ENCODE data around the gene PLEKHD1. TPM values are rescaled to one million over a fixed set of nuclear protein-coding genes. Genes with fewer than 3 reads are reported as not detected.

The PLEKHD1 gene
- total RNA-seq, 1 donor from 2014 or later = 0.16 TPM

DNA sequence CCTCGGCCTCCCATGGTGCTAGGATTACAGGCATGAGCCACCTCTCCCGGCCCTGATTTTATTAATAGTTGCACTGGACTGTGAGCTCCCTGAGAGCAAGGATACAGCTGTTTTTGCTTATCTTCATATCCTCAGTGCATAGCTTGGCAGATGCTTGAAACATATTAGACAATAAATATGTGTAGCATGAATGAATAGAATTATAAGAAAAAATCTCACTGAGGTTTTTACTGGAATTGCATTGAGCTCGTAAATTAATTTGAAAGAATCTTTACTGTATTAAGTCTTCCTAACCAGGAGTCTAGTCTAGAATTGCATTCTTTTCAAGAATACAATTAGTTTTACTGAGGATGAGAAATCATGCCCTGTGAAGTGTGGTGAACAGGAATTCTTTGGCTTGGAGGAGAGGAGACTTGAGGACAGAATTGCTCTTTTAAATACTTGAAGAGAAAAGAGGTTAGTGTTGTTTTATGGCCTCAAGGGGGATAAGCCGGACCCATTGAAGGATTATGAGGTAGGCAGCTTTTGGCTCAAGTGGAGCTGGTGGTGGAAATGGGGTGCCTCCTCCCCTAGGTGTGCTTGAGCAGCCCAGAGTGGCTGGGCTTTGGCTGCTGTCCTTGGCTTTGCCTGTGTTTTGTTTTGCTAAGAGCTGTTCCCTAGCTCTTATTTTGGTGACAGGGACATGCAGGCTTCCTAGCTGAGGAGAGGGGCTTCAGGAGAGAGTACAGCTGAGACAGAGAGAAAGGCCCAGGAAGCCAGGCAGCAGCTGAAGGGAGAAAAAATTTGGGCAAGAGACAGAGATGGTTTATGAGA, 34.0 kb downstream of the PLEKHD1 start:
- DNase-seq = no peak

DNA sequence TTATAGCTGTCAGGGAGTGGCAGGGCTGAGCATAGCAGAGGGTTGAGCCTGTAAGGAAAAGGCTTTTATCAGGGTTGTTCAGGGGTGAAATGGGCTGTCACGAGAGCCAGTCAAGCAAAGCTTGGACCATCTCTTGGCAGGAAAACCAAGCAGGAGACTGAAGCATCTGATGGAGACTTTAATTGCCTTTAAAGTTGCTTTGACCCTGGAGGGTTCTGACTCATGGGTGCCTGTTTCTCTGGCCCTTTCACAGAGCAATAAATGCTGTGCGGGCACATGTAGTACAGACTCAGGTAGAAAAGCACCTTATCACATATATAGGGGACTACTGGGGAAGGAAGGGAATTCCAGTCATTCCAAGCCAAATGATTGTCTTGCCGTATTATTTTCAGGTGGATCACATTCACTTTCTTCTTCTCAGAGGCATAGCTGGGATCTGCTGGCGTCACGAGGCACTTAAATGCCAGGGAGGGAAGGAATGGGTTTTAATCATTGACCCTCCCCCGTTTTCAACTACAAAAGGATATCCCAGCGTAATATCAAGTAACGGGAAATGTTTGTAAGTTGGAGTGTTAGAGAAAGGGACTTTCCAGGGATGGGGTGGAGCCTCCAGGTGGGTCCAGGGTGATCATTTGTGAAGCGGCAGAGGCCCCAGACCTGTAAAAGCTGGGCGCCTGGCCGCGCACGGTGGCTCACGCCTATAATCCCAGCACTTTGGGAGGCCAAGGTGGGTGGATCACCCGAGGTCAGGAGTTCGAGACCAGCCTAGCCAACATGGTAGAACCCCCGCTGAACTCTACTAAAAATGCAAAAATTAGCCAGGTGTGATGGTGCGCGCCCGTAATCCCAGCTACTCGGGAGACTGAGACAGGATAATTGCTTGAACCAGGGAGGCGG, 34.9 kb downstream of the PLEKHD1 start:
- DNase-seq = no peak

DNA sequence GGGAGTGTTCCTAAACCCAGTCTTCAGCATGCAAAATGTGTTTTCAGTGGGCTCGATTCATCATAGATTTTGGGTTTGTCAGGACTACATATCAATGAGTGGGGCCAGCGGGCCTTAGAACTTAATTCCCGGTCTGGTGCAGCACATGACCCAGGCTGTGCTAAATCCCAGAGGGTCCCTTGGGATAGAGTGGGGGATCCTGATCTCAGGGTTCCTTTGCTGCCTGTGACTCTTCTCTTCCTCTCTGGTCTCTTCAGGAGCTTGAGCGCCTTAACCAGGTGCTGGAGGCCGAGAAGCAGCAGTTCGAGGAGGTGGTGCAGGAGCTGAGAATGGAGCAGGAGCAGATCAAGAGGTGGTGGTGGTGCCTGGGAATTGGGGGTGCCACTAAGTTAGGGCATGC, 37.5 kb downstream of the PLEKHD1 start:
- no peak for DNase-seq

DNA sequence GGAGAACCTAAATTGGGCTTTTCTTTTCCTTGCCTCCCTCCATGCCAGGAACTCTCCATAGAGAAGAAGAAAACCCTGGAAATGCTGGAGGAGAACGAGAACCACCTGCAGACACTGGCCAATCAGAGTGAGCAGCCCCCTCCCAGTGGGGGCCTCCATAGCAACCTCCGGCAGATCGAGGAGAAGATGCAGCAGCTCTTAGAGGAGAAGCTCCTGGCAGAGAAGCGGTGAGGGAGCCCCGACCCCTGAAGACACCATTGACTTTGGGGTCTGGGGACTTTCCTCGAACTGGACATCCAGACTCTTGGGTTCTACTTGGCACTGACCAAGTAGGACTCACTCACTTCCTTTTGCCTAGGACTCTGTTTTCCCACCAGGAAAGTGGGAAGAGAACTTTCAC, 41.4 kb downstream of the PLEKHD1 start:
- no peak for DNase-seq

DNA sequence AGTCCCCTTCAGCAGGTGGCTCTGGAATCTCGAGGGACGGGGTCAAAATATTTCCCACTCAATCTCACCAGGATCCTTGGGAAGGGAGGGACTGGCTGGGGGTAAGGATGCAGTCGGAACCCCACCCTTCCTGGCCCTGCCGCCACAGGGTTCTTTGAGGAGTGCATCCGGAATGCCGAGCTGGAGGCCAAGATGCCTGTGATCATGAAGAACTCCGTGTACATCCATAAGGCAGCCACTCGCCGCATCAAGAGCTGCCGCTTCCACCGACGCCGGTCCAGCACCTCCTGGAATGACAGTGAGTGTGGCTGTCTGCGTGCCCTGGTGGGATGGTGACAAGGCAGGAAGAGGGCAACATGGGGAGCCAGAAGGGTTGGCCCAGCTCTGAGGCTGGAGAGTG, 43.1 kb downstream of the PLEKHD1 start:
- no peak for DNase-seq

DNA sequence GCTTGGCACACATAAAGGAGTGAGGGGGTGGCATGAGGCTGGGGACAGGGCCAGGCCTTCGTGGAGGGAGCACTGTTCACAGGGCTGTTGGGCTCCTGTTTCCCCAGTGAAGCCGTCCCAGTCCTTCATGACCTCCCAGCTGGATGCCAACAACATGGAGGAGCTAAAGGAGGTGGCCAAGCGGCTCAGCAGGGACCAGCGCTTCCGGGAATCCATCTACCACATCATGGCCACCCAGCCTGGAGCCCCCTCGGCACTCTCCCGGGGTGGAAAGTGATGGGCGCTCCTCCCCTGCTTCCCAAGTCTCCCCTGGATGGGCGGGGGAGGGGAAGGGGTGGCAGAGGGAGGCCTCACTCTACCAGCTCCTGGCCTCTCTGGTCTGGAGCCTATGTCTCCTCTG, 43.6 kb downstream of the PLEKHD1 start:
- no peak for DNase-seq

DNA sequence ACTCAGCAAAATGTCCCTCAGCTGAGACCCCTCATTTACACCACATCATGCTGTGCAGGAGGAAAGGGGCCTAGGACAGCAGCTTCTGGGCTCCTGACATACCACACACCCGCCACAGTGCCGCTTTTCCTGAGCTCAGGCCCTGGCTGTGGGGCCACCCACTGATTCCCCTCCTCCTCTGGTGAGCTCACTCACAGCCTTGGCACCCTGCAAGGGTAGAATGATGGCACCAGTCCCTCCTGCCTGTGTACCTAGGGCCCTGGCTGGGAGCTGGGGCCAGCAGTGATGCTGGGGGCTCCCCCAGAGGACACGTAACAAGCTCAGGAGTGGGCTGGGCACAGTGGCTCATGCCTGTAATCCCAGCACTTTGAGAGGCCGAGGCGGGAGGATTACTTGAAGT, 44.4 kb downstream of the PLEKHD1 start:
- DNase-seq = no peak

DNA sequence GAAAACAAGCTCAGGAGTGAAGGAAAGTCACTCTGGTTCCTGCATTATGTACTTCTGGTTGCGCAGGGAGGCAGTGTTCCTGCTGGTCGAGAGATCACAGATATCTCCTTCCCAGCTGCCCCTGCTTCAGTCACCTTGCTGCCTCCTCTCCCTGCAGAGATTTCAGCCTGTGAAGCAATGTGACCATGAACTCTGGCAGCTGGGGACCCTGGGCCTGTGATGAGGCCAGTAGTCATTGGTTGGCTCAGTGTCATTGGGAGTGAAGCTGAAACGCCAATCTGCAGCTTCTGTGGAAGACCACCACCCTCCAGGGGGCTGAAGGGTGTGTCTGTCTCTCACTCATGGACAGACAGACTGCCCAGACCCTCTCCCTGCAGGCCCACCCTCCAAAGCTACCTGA, 45.0 kb downstream of the PLEKHD1 start:
- no peak for DNase-seq

DNA sequence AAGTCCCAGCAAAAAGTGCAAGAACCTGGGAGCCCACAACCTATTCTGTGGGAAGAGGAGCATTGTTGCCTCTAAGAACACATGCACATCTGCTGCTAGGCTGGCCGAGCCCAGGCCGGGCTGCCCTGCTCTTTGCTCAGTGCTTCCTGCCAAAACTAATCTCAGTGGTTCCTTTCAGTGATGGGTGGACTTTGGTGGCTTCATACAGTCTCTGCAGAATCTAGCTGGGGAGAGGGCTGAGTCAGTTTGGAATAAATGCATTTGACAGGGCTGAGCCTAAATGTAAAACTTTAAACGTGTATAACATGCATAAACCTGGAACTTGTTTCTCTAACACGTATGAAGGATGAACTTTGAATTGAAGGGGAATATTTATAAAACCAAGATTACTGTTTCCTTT, 45.6 kb downstream of the PLEKHD1 start:
- DNase-seq = no peak

DNA sequence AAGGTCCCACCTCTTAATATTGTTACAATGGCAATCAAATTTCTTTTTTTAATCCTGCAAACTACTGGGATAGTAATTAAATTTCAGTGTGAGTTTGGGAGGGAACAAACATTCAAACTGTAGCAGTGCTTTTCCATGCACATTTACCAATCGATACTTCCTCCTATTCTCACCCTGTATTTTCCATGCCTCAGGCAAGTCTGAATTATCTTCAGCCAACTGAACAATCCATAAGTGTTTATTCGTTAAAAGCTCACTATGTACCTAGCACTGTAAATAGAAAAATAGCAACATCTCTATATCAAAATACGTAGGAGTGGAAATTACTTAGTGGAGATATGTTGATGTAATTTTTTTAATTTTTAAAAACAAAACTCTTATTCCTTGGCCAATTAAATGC, 46.6 kb downstream of the PLEKHD1 start:
- no peak for DNase-seq

DNA sequence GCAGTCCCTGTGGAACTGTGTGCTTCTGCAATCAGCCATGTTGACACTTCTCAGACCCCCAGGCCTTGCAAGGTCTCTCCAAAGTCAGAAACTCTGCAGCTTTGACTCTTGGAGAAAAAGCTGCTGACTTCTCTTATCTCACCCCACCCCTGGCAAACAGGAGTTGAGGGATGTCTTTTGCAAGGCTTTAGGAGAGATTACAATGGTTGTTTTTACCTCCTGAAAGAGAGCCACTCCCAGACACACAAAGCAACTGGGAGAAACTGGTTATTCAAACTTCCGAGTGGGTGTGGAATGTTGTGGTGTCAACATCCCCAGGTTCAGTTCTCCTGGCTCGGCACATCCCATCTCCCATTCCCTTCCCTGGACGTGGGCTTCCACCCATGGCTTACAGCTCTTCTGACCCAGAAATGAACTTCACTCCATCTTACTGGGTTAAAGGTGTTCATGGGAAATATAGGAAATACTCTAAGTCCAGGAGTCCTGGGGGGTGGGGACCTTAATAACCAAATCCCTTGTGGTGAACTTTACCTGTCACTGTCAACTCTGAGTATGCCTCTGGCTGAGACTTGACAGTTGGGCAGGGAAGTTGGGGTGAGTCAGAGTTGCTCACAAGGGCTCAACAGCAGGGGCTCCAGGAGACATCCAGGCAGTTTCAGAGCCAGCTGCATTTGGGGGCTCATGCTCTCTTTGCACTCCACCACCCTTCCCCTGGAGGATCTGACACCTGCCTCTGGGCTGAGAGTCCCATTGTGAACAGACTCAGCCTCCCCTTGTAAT, 48.2 kb downstream of the PLEKHD1 start:
- DNase-seq = no peak

DNA sequence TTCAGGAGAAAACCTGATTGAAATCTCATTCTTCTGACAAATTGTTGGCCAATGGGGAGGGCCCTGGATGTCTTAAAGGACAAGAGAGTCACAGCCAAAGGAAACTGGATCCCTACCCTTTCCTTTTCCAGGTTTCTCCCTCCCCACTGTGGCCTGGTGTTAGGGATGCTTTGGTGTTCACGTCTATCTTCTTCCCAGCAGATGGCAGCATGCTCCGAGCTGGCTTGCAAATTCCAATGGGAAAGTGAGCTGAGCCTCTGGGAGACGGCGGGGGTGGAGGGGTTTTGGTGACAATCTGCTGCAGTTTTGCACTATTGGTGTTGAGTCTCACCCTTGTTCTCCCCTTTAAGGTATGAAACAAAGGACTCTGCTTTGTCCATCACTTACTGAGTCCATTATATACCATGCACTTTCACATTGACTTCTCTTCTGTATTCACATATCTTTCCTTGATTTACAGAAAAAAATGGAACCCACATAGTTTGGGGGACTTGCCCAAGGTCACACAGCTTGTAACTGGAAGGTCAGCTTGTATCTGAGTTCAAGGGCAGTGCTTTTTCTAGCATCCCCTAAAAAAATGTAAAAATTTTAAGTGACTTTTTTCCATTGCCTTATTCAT, 50.8 kb downstream of the PLEKHD1 start:
- DNase-seq = peak; percentile 11

DNA sequence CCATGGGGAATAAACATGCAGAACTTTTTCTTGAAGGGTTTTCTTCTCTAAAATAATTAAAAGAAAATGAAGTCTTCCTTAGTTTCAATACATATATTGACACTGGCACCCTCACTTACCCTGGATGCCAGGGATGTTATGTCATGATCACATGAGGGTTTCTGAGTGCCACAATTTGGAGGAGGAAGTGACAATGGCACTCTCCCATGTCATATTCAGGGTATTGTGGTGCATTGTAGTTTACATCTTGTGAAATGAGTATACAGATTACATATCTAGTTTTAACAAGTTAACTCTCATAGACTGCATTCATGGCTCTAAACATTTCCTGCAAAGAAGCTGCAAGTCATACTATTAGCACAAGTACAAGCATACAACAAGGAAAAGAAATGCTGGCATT, 52.4 kb downstream of the PLEKHD1 start:
- DNase-seq = no peak

DNA sequence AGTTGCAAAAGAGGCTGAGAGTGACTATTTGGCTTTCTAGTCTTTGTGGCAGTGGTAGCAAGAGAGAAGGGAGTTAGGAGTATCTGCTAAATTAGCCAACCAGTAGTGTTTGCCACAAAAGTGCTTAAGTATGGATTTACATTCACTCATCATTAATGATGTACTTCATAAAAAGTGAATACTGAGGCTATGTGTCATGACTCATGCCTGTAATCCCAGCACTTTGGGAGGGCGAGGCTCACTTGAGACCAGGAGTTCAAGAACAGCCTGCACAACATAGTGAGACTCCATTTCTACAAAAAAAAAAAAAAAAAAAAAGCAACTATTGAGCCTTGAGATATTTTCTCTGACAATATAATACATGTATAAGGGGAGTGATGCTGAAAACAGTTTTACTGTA, 53.4 kb downstream of the PLEKHD1 start:
- DNase-seq = no peak

DNA sequence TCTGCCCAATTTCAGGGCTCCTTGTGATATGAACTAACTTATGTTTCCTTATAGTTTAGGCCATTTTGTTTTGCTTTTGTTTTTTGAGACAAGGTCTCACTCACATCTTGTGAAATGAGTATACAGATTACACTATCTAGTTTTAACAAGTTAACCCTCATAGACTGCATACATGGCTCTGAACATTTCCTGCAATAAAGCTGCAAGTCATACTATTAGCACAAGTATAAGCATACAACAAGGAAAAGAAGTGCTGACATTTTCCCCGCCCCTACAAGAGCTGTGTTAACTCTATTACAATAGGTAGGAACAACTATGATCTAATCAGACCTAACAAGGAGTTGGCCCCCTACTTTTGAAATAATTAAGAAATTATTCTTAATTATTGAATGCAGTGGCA, 54.2 kb downstream of the PLEKHD1 start:
- no peak for DNase-seq

DNA sequence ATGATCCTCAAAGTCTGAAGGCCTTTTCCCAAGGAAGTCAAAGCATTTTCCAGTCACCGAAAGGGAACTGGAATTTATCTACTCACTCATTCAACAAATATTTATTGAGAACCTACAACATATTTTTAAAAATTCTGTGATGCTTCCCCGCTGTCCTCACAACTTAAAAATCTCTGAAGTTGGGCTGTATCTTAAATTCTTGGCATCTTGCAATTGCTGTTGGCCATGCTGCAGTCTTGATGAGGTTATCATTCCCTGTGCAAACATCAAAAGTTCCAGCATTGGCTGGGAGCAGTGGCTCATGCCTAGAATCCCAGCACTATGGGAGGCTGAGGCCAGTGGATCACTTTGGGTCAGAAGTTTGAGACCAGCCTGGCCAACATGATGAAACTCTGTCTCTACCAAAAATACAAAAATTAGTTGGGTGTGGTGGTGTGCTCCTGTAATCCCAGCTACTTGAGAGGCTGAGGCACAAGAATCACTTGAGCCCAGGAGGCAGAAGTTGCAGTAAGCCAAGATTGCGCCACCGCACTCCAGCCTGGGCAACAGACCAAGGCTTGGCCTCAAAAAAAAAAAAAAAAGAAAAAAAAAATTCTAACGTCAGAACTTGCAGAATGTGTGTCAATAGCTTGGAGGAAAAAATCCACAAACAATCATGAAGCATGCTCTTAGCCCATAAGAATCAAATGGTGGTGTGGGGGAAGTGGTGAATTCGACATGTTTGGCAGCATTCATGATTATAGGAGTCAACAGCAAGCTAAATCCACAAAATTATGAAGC, 55.3 kb downstream of the PLEKHD1 start:
- no peak for DNase-seq

DNA sequence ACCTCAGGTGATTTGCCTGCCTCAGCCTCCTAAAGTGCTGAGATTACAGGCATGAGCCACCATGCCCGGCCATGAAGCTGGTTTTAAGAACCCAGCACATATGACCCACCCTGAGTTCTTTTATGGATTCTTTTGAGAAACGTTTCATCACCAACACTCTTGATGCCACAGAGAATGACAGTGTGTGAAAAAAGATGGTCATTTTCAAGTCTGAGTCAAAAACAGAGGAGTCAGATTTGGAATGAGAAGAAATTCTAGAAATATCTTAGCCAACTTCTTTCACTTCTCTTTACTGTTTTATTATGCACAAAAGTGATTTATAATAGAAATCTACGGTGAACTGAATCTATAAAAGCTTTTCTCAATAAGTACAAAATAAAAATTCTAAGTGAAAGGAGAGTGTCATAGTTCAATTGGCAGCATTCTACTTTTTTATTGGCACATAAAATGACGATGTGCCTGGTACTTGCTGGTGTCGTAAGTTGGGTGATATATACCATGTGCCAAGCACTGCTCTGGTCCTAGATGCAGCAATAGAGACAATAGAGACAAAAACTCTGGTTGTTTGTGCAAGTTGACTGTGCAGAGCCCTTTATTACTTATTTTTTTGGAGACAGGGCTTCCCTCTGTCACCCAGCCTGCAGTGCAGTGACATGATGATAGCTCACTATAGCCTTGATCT, 56.3 kb downstream of the PLEKHD1 start:
- no peak for DNase-seq

DNA sequence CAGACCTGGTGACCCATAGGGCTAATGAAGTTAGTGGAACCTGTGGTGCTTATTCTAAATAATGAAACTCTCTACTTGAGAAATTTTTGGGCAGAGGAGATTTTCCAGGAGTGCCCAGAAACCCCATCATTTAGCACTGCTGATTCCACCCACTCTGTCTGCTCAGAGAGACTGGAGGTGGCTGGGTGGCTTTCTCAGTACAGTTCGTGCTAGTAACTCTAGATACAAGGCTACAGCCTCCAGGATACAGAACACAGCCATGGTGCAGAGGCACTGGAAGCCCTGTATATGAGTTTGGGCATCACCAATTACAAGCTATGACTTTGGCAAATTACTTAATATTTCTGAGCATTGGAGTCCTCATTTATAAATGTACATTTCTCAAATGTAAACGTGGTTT, 57.8 kb downstream of the PLEKHD1 start:
- DNase-seq = peak; percentile 5

DNA sequence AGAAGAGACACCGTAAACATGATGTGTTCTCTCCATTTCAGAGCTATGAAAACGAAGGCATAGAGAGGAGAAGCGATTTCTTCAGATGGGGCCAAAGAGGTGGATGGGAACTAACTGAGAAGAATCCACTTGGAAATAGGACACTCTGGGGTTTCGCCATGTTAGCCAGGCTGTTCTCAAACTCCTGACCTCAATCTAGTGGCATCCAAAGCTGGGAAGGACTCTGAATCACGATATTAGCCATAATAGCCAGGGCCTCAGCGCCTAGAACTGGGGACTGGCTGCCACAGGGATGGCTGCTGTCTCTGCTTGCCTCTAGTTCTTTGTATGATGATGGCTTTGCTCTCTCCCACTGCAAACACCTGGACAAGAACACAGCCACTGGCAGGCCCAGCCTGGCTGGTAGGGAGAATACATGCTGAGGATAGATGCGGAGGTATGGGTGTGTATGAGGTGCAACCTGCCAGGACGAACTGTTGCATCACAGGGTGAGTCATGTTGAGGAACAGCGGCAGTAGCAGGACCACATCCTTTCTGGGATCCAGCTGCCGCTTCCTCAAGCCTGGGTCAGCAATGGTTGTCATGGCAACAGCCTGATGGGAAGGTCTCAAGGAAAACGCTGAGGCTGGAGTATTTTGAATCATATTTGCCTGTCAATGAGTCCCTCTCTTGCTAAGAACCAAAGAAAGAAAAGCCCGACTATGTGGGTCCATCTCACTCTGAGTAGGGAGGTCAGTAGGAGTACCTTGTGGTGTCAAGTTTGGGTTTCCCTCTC, 59.0 kb downstream of the PLEKHD1 start:
- peak; percentile 59 for DNase-seq

DNA sequence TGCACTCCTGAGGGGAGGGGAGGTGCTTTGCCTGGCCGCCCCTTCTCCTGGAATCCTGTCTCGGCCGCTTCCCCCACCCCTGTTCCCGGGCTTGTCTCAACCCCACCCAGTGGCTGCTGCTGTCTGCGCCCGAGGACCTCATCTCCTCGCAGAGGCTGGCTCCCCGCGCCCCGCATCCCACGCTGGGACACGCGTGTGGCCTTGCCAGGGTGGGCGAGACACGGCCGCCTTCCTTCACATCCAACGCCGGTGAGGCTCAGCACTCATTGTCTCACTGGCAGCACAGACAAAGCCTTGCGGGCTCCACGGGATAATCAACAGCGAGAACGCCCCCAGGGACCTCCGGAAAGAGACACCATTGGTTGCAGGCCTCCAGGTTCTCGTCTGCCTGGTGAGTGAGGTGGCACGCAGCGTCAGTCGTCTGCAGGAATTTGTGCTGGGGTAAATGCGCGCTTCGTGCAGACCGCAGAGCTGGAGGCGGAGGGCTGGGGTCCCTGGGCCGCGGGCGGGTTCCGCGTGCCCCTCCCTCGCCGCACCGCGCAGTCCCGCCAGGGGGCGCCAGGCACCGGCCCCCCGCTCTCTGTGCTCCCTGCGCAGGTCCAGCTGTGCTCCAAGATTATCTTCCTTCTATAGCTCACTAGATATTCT, 63.3 kb downstream of the PLEKHD1 start:
- peak; percentile 62 for DNase-seq

Measured in occipital lobe (tissue), 2 donors.